Measurements from ENCODE around the gene ITPKB. TPM values are rescaled to one million over a fixed set of nuclear protein-coding genes. Genes with fewer than 3 reads are reported as not detected.
"Not testable (repeated sequence)": the region's sequence is repeated elsewhere in the genome, so short reads cannot be mapped to it uniquely, and the experiment has no call there.

The ITPKB gene
- total RNA-seq, 1 donor: 4.7 TPM

- no peak overlapping the region for H3K4me3 ChIP-seq (ENCODE audit: low read depth, low read length)
- no peak for TF ChIP-seq CTCF (IDR thresholded peaks at IDR 0.05; ENCODE audit: insufficient read depth, low read depth, low read length)
- peak; percentile 98 for DNase-seq (ENCODE audit: low read depth)
Measured at GRCh38 chr1:226602186-226603021, 136.7 kb downstream of the ITPKB start.

GRCh38 chr1:226601456-226601855 lies 137.6 kb downstream of the ITPKB start:
- DNase-seq (ENCODE audit: low read depth): no peak

GRCh38 chr1:226600254-226600653 lies 138.8 kb downstream of the ITPKB start:
- no peak for DNase-seq (ENCODE audit: low read depth)
- no peak overlapping the region for H3K4me3 ChIP-seq (ENCODE audit: low read depth, low read length)
- TF ChIP-seq CTCF (IDR thresholded peaks at IDR 0.05; ENCODE audit: insufficient read depth, low read depth, low read length): no peak

More at GRCh38 chr1:226601456-226601855, 137.6 kb downstream of the ITPKB start:
- H3K4me3 ChIP-seq (ENCODE audit: low read depth, low read length): no peak overlapping the region
- no peak for TF ChIP-seq CTCF (IDR thresholded peaks at IDR 0.05; ENCODE audit: insufficient read depth, low read depth, low read length)

GRCh38 chr1:226599636-226600238 lies 139.3 kb downstream of the ITPKB start:
- no peak overlapping the region for H3K4me3 ChIP-seq (ENCODE audit: low read depth, low read length)
- no peak for TF ChIP-seq CTCF (IDR thresholded peaks at IDR 0.05; ENCODE audit: insufficient read depth, low read depth, low read length)
- no peak for DNase-seq (ENCODE audit: low read depth)

- not testable (repeated sequence) for H3K4me3 ChIP-seq (ENCODE audit: low read depth, low read length); DNase-seq (ENCODE audit: low read depth)
Measured at GRCh38 chr1:226598955-226599354, 140.1 kb downstream of the ITPKB start.

GRCh38 chr1:226598455-226598849 lies 140.6 kb downstream of the ITPKB start:
- no peak for DNase-seq (ENCODE audit: low read depth)
- TF ChIP-seq CTCF (IDR thresholded peaks at IDR 0.05; ENCODE audit: insufficient read depth, low read depth, low read length): no peak
- no peak overlapping the region for H3K4me3 ChIP-seq (ENCODE audit: low read depth, low read length)

GRCh38 chr1:226597616-226598454 lies 141.2 kb downstream of the ITPKB start:
- TF ChIP-seq CTCF (IDR thresholded peaks at IDR 0.05; ENCODE audit: insufficient read depth, low read depth, low read length): no peak
- no peak for DNase-seq (ENCODE audit: low read depth)
- H3K4me3 ChIP-seq (ENCODE audit: low read depth, low read length): no peak overlapping the region

Measured in fibroblast of villous mesenchyme (primary cell).